ENCODE measurements around the gene FAM107B.

The FAM107B gene

DNA sequence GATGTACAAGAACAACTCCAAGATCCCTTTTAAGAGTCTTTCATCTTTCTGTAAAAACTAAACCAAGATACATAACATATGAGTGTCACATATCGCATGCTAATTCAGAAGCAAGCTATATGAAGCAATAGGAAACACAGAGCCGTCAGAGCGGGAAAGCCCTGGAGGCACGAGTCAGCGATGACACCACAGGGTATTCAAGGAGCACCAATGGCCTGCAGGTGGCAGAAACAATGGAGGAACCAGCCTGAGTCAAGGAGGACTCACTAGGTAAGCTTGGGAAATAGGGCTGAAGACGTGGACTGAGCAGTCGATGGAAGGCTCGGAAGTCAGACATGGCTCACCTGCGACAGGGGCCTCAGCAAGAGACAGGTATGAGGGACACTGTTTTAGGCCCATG is 214.4 kb downstream of the FAM107B start:
- Histone ChIP-seq H3K36me3 (ENCODE audit: control insufficient read depth in 1 of 2, insufficient read depth in 2 of 2, low read depth in 1 of 2, low read length in 2 of 2) (no peaks in the 10 kb centered on the region), H3K4ac (ENCODE audit: low read depth in 1 of 2, low read length in 2 of 2) (no peak overlapping the region), H3K9me3 (ENCODE audit: control insufficient read depth, low read length) (no peaks in the 10 kb centered on the region), H4K8ac (ENCODE audit: low read length) (no peak overlapping the region), H3K4me3 (ENCODE audit: insufficient read depth in 1 of 2, low read depth in 1 of 2, low read length in 2 of 2) (no peak overlapping the region), H3K18ac (ENCODE audit: low read depth in 1 of 2, low read length in 2 of 2) (no peak overlapping the region), H2BK12ac (ENCODE audit: low read length in 2 of 2) (no peak overlapping the region), H3K27ac (ENCODE audit: low read length, poor library complexity, severe bottlenecking) (no peak overlapping the region), H3K79me1 (replicated peaks; ENCODE audit: low read length, poor library complexity, severe bottlenecking) (peaks cover 28% of the 10 kb centered on the region), H2BK120ac (ENCODE audit: low read depth, low read length) (no peak overlapping the region), H3K4me2 (ENCODE audit: low read length, poor library complexity, severe bottlenecking) (no peak overlapping the region), H3K4me1 (ENCODE audit: control insufficient read depth, insufficient read depth, low read depth, low read length) (peaks cover 9% of the 10 kb centered on the region), H2BK15ac (ENCODE audit: low read depth, poor library complexity, severe bottlenecking) (no peak overlapping the region), H3K27me3 (ENCODE audit: control insufficient read depth in 1 of 2, insufficient read depth in 1 of 2, low read length in 2 of 2) (no peaks in the 10 kb centered on the region), H3K14ac (ENCODE audit: low read length in 2 of 2) (no peak overlapping the region), H3K9ac (ENCODE audit: low read length) (no peak overlapping the region), H2AK5ac (ENCODE audit: low read length, severe bottlenecking) (no peak overlapping the region), H4K91ac (ENCODE audit: low read length) (no peak overlapping the region), H2AFZ (ENCODE audit: low read depth, low read length) (no peak overlapping the region), H3K23ac (ENCODE audit: low read length in 2 of 2) (no peak overlapping the region), H2BK5ac (ENCODE audit: low read depth, low read length, poor library complexity, severe bottlenecking) (no peak overlapping the region)
- 78% methylated on average over 9 of the region's 9 CpGs for WGBS
- DNase-seq: peak; percentile 66

DNA sequence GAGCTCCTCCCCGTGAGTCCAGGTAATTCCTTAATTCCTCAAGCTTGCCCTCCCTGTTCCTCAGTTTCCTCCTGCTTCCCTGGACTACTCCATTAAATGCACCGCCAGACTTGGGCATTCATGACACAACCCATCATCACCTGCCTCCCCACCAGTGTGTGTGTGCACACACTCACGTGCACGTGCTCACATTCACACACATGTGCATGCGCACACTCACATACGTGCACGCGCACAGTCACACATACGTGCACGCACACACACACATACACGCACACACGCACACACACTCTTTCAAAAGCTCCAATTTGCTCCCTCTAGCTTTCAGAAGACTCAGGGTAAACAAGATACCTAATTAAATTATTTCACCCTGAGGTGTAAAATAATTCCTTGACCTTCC is 216.7 kb downstream of the FAM107B start:
- WGBS: 98% methylated on average over 12 of the region's 12 CpGs
- Histone ChIP-seq H3K9ac (ENCODE audit: low read length) (no peak overlapping the region), H3K14ac (ENCODE audit: low read length in 2 of 2) (no peak overlapping the region), H3K4me1 (ENCODE audit: control insufficient read depth, insufficient read depth, low read depth, low read length) (peaks cover 14% of the 10 kb centered on the region), H3K18ac (ENCODE audit: low read depth in 1 of 2, low read length in 2 of 2) (no peak overlapping the region), H2BK120ac (ENCODE audit: low read depth, low read length) (no peak overlapping the region), H2BK15ac (ENCODE audit: low read depth, poor library complexity, severe bottlenecking) (no peak overlapping the region), H3K4me3 (ENCODE audit: insufficient read depth in 1 of 2, low read depth in 1 of 2, low read length in 2 of 2) (no peak overlapping the region), H4K91ac (ENCODE audit: low read length) (no peak overlapping the region), H3K79me1 (replicated peaks; ENCODE audit: low read length, poor library complexity, severe bottlenecking) (peaks cover 30% of the 10 kb centered on the region), H3K9me3 (ENCODE audit: control insufficient read depth, low read length) (no peaks in the 10 kb centered on the region), H2BK12ac (ENCODE audit: low read length in 2 of 2) (no peak overlapping the region), H3K23ac (ENCODE audit: low read length in 2 of 2) (no peak overlapping the region), H3K36me3 (ENCODE audit: control insufficient read depth in 1 of 2, insufficient read depth in 2 of 2, low read depth in 1 of 2, low read length in 2 of 2) (no peaks in the 10 kb centered on the region), H2AFZ (ENCODE audit: low read depth, low read length) (no peak overlapping the region), H4K8ac (ENCODE audit: low read length) (no peak overlapping the region), H3K27ac (ENCODE audit: low read length, poor library complexity, severe bottlenecking) (no peak overlapping the region), H3K4ac (ENCODE audit: low read depth in 1 of 2, low read length in 2 of 2) (no peak overlapping the region), H2BK5ac (ENCODE audit: low read depth, low read length, poor library complexity, severe bottlenecking) (no peak overlapping the region), H3K27me3 (ENCODE audit: control insufficient read depth in 1 of 2, insufficient read depth in 1 of 2, low read length in 2 of 2) (no peaks in the 10 kb centered on the region), H2AK5ac (ENCODE audit: low read length, severe bottlenecking) (no peak overlapping the region), H3K4me2 (ENCODE audit: low read length, poor library complexity, severe bottlenecking) (no peak overlapping the region)
- DNase-seq: no peak

DNA sequence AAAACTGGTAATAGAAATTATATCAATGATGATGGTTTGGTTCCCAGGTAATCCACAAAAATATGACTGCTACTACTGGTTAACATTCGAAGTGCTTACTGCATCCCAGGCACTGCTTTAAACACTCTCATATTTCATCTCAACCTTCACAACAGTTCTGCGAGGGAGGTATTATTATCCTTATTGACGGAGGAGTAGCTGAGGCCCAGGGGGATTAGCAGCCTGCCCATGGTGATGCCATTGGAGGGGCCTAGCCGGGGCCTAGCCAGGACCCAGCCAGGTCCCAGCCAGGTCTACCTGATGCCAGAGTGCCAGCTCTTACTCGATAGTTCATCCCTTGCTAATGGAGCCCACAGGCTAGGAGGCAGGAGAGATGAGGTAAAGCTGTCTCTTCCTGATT is 217.1 kb downstream of the FAM107B start:
- H2AFZ ChIP-seq (ENCODE audit: low read depth, low read length): no peak overlapping the region
- H3K9me3 ChIP-seq (ENCODE audit: control insufficient read depth, low read length): no peaks in the 10 kb centered on the region
- WGBS: 94% methylated on average over 5 of the region's 5 CpGs
- no peak overlapping the region for H3K14ac ChIP-seq (ENCODE audit: low read length in 2 of 2)
- H3K36me3 ChIP-seq (ENCODE audit: control insufficient read depth in 1 of 2, insufficient read depth in 2 of 2, low read depth in 1 of 2, low read length in 2 of 2): no peaks in the 10 kb centered on the region
- no peak overlapping the region for H3K23ac ChIP-seq (ENCODE audit: low read length in 2 of 2)
- H2AK5ac ChIP-seq (ENCODE audit: low read length, severe bottlenecking): no peak overlapping the region
- no peak for DNase-seq
- H3K4ac ChIP-seq (ENCODE audit: low read depth in 1 of 2, low read length in 2 of 2): no peak overlapping the region
- H3K4me2 ChIP-seq (ENCODE audit: low read length, poor library complexity, severe bottlenecking): no peak overlapping the region
- no peaks in the 10 kb centered on the region for H3K27me3 ChIP-seq (ENCODE audit: control insufficient read depth in 1 of 2, insufficient read depth in 1 of 2, low read length in 2 of 2)
- H3K27ac ChIP-seq (ENCODE audit: low read length, poor library complexity, severe bottlenecking): no peak overlapping the region
- H2BK120ac ChIP-seq (ENCODE audit: low read depth, low read length): no peak overlapping the region
- H3K4me3 ChIP-seq (ENCODE audit: insufficient read depth in 1 of 2, low read depth in 1 of 2, low read length in 2 of 2): no peak overlapping the region
- H2BK12ac ChIP-seq (ENCODE audit: low read length in 2 of 2): no peak overlapping the region
- H3K18ac ChIP-seq (ENCODE audit: low read depth in 1 of 2, low read length in 2 of 2): no peak overlapping the region
- H3K9ac ChIP-seq (ENCODE audit: low read length): no peak overlapping the region
- no peak overlapping the region for H4K91ac ChIP-seq (ENCODE audit: low read length)
- peaks cover 30% of the 10 kb centered on the region for H3K79me1 ChIP-seq (replicated peaks; ENCODE audit: low read length, poor library complexity, severe bottlenecking)
- H4K8ac ChIP-seq (ENCODE audit: low read length): no peak overlapping the region
- H2BK5ac ChIP-seq (ENCODE audit: low read depth, low read length, poor library complexity, severe bottlenecking): no peak overlapping the region
- H3K4me1 ChIP-seq (ENCODE audit: control insufficient read depth, insufficient read depth, low read depth, low read length): peaks cover 14% of the 10 kb centered on the region
- H2BK15ac ChIP-seq (ENCODE audit: low read depth, poor library complexity, severe bottlenecking): no peak overlapping the region

DNA sequence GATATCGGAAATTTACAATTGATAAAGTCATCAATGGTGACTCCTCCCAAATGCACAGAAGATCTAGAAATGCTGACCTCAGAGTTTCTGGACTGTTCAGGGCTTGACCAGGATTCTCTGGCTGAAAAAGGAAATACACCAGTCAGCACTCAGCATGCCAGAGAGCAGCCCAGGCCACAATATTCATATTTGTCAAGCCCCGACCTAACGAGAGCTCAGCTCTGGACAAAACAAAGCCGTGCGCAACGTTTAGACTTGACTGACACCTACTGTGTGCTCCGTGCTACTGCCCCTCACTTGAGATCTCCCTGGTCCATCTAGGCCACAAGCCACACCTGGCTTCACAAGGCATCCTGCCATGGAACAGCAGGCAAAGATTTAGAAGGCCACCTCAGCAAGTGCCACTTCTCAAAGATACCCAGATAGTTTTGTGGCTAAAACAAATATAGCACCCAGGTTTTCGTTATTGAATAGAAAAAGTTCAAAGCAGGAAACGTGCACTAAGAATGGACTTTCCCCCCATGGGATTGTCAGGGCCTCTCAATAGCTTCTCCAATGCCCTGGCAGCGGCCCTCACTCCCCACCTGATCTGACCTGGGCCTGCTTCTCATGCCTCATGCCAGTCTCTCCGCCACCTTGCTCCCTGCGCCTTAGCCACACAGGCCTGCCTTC is 218.3 kb downstream of the FAM107B start:
- H4K91ac ChIP-seq (ENCODE audit: low read length): peak overlapping the region; percentile 10
- H3K4me1 ChIP-seq (ENCODE audit: control insufficient read depth, insufficient read depth, low read depth, low read length): peaks cover 14% of the 10 kb centered on the region
- H2AFZ ChIP-seq (ENCODE audit: low read depth, low read length): no peak overlapping the region
- H3K4me2 ChIP-seq (ENCODE audit: low read length, poor library complexity, severe bottlenecking): no peak overlapping the region
- H3K9ac ChIP-seq (ENCODE audit: low read length): no peak overlapping the region
- no peak overlapping the region for H2BK5ac ChIP-seq (ENCODE audit: low read depth, low read length, poor library complexity, severe bottlenecking)
- H3K27me3 ChIP-seq (ENCODE audit: control insufficient read depth in 1 of 2, insufficient read depth in 1 of 2, low read length in 2 of 2): no peaks in the 10 kb centered on the region
- H3K79me1 ChIP-seq (replicated peaks; ENCODE audit: low read length, poor library complexity, severe bottlenecking): peaks cover 30% of the 10 kb centered on the region
- peak overlapping the region in 1 of 2 experiments; percentile 35 for H3K14ac ChIP-seq (ENCODE audit: low read length in 2 of 2)
- peak overlapping the region in 1 of 2 experiments; percentile 28 for H3K4ac ChIP-seq (ENCODE audit: low read depth in 1 of 2, low read length in 2 of 2)
- no peak overlapping the region for H2BK120ac ChIP-seq (ENCODE audit: low read depth, low read length)
- no peak overlapping the region for H3K4me3 ChIP-seq (ENCODE audit: insufficient read depth in 1 of 2, low read depth in 1 of 2, low read length in 2 of 2)
- H2AK5ac ChIP-seq (ENCODE audit: low read length, severe bottlenecking): no peak overlapping the region
- H2BK15ac ChIP-seq (ENCODE audit: low read depth, poor library complexity, severe bottlenecking): no peak overlapping the region
- H3K27ac ChIP-seq (ENCODE audit: low read length, poor library complexity, severe bottlenecking): no peak overlapping the region
- H3K18ac ChIP-seq (ENCODE audit: low read depth in 1 of 2, low read length in 2 of 2): no peak overlapping the region
- no peaks in the 10 kb centered on the region for H3K9me3 ChIP-seq (ENCODE audit: control insufficient read depth, low read length)
- 71% methylated on average over 12 of the region's 12 CpGs for WGBS
- H2BK12ac ChIP-seq (ENCODE audit: low read length in 2 of 2): no peak overlapping the region
- no peak overlapping the region for H3K23ac ChIP-seq (ENCODE audit: low read length in 2 of 2)
- no peak for DNase-seq
- H4K8ac ChIP-seq (ENCODE audit: low read length): peak overlapping the region; percentile 43
- no peaks in the 10 kb centered on the region for H3K36me3 ChIP-seq (ENCODE audit: control insufficient read depth in 1 of 2, insufficient read depth in 2 of 2, low read depth in 1 of 2, low read length in 2 of 2)

All from mesenchymal stem cell (in vitro differentiated cells and primary cell).